Left lung (tissue), 14 donors: ENCODE results near the gene OR1A1. TPM values are rescaled to one million over a fixed set of nuclear protein-coding genes. Genes with fewer than 3 reads are reported as not detected.

ENCODE experiments used
- ATAC-seq: fragments of 200-7000 bp; cut with Tn5 transposase; one replicate; pipeline ENCODE4 v1.9.1; 2020; ENCODE audit warnings: moderate library complexity
- DNase-seq, 4 donors: peaks; one replicate each; pipeline ENCODE4 v3.0.0-alpha.2; 2013 to 2020
- H3K27ac ChIP-seq, 2 donors: fragments of 200-600 bp; sonication (generic) in 1 of 2; one replicate each; pipeline versions ENCODE4 v1.5.0 to v1.8.0; 2020 to 2021
- H3K27me3 ChIP-seq, 2 donors: fragments of 200-600 bp; sonication (generic) in 1 of 2; one replicate each; pipeline versions ENCODE4 v1.5.0 to v1.8.0; 2020 to 2021
- H3K36me3 ChIP-seq, 2 donors: fragments of 200-600 bp; sonication (generic) in 1 of 2; one replicate each; pipeline versions ENCODE4 v1.5.0 to v1.8.0; 2020 to 2021
- H3K4me1 ChIP-seq, 2 donors: fragments of 200-600 bp; one replicate each; pipeline ENCODE4 v1.8.0; 2021
- H3K4me3 ChIP-seq, 2 donors: fragments of 200-600 bp; sonication (generic) in 1 of 2; one replicate each; pipeline versions ENCODE4 v1.5.0 to v1.8.0; 2020 to 2021; ENCODE audit warnings: mild to moderate bottlenecking in 1 of 2
- H3K9me3 ChIP-seq, 2 donors: fragments of 200-600 bp; sonication (generic) in 1 of 2; one replicate each; pipeline versions ENCODE4 v1.5.0 to v1.8.0; 2020 to 2021
- intact Hi-C, 2 donors: fragments of 100-400 bp; cut with DNase I; formaldehyde crosslinking; loops; one replicate each; pipeline versions ENCODE4 v1.11.2 to v1.14.2; 2022
- long read RNA-seq, 12 donors: library from polyadenylated mRNA in 2 of 12; unstranded in 2 of 12; transcript quantifications; one replicate each; pipeline ENCODE4 v2.0.0 and lab custom pipeline, GENCODE V29; 2019 to 2026
- polyA plus RNA-seq, 6 donors: library from polyadenylated mRNA; unstranded; fragments of 120-200 nt; gene quantifications; one replicate each; pipeline ENCODE4 v1.2.1, GENCODE V29; 2013; ENCODE audit not compliant: insufficient read length in 6 of 6
- total RNA-seq, 2 donors: library from RNA; stranded (reverse); fragmentation: NEBNext Ultra II Directional; extraction: Animal tissue kit (Norgen Biotek cat#: 25700); gene quantifications; one replicate each; pipeline ENCODE4 v1.2.1, GENCODE V29; 2021
- TF ChIP-seq, protein P1 (sequence below), 2 donors: fragments of 200-600 bp; sonication (generic) in 1 of 2; IDR thresholded peaks; one replicate each; pipeline versions ENCODE4 v1.5.0 to v1.8.0; 2021; ENCODE audit warnings: antibody characterized with exemption in 2 of 2
- donor health status: DM: no; HTN: yes; CAD: no.
- donor health status: DM: no; HTN: no; CAD: no.

Gene OR1A1
- not detected for total RNA-seq
- under 1 TPM in 4 of 6 donors, not detected in 2; 0.07 to 0.18 (median 0.13) TPM for polyA plus RNA-seq
- long read RNA-seq, donor 1: 0 reads
- long read RNA-seq, donor 2: 0 reads
- long read RNA-seq, donor 3: 0 reads
- long read RNA-seq, donor 4: 0 reads
- long read RNA-seq, donor 5: 0 reads
- long read RNA-seq, donor 6: 0 reads
- long read RNA-seq, donor 7: 0 reads
- long read RNA-seq, donor 8: 0 reads
- long read RNA-seq, donor 9: 0 reads
- long read RNA-seq, donor 10: 0 reads
- long read RNA-seq, donor 11: 0 reads
- long read RNA-seq, donor 12: 0 reads

DNA sequence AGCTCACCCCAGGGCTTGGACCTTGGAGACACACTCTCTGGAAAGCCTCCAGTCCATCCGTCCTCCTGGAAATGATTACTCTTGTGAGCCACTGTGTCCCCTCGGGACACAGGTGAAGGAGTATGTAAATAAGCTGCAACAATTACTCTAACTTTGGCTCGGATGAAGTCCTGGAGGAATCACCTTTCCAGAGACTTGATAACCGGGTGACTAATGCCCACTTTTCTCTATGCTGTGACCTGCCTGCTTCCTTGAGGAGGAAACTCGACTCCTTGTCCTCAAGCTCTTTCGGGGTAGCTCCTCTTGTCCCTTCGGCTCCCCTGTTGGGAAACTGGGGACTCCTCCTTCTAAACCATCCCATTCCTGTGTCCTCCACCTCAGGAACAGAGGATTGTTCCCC is at the start of gene OR1A1:
OR1A1 (plus strand) TSS at position 301 of the 400 bp plus-strand sequence. CDS start 7,954 bp downstream, outside the sequence.
- H3K4me3 ChIP-seq: no peak within 1 kb of the TSS
- ATAC-seq (no peak), DNase-seq (no peak)
- no peaks in the 10 kb centered on the region for H3K36me3 ChIP-seq
- H3K27me3 ChIP-seq: no peaks in the 10 kb centered on the region
- no peak within 1 kb of the TSS for H3K27ac ChIP-seq
- peaks cover 0 to 2% of the 10 kb centered on the region in 2 donors for H3K9me3 ChIP-seq
- intact Hi-C loops: no loop called here
- TF ChIP-seq, protein P1, sequence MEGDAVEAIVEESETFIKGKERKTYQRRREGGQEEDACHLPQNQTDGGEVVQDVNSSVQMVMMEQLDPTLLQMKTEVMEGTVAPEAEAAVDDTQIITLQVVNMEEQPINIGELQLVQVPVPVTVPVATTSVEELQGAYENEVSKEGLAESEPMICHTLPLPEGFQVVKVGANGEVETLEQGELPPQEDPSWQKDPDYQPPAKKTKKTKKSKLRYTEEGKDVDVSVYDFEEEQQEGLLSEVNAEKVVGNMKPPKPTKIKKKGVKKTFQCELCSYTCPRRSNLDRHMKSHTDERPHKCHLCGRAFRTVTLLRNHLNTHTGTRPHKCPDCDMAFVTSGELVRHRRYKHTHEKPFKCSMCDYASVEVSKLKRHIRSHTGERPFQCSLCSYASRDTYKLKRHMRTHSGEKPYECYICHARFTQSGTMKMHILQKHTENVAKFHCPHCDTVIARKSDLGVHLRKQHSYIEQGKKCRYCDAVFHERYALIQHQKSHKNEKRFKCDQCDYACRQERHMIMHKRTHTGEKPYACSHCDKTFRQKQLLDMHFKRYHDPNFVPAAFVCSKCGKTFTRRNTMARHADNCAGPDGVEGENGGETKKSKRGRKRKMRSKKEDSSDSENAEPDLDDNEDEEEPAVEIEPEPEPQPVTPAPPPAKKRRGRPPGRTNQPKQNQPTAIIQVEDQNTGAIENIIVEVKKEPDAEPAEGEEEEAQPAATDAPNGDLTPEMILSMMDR (IDR thresholded peaks at IDR 0.05): no peak
- H3K4me1 ChIP-seq: no peaks in the 10 kb centered on the region

DNA sequence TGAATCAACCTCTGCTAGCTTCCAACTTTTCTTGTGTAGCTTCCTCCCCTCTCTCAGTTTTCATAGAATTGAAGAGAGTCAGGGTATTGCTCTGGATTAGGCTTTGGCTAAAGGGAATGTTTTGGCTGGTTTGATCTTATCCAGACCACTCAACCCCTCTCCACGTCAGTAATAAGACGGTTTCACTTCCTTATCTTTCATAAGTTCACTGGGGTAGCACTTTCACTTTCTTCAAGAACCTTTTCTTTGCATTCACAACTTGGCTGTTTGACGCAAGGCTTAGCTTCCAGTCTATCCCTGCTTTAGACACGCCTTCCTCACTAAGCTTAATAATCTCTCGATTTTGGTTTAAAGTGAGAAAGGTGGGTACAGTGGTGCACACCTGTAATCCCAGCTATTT is 39.9 kb upstream of the OR1A1 start:
- Histone ChIP-seq H3K4me3 (no peak overlapping the region), H3K9me3 (peaks cover 0 to 12% of the 10 kb centered on the region in 2 donors), H3K27me3 (peaks cover 0 to 10% of the 10 kb centered on the region in 2 donors), H3K4me1 (peaks cover 0 to 8% of the 10 kb centered on the region in 2 donors), H3K27ac (no peak overlapping the region), H3K36me3 (no peaks in the 10 kb centered on the region)
- peak in 1 of 4 donors; percentile 1 for DNase-seq
- ATAC-seq: peak; percentile 54
- TF ChIP-seq, protein P1 (IDR thresholded peaks at IDR 0.05): no peak
- intact Hi-C loops: no loop called here

DNA sequence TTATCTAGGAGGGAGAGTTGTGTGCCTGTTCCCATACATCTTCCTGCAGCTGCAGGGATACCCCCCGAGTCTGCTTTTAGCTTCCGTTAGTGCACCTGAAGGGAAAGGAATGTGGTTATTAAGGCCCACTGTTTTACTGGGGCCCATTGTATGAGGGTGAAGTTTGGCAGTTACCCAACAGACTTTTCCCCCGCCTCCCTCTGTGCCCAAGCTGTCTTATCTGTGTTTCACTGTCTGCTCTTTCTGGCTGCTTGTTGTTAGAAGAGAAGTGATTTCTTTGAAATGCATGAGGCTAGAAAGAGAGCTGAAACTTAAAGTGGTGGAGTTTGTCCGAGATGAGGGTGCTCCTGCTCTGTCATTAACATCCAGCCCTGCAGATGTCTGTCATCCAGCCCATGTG is 17.5 kb upstream of the OR1A1 start:
- no peaks in the 10 kb centered on the region for H3K9me3 ChIP-seq
- no peaks in the 10 kb centered on the region for H3K36me3 ChIP-seq
- no peak for DNase-seq
- no peak for ATAC-seq
- H3K4me1 ChIP-seq: no peaks in the 10 kb centered on the region
- H3K27ac ChIP-seq: no peak overlapping the region
- intact Hi-C loops: no loop called here
- H3K27me3 ChIP-seq: peaks cover 0 to 22% of the 10 kb centered on the region in 2 donors
- no peak overlapping the region for H3K4me3 ChIP-seq
- TF ChIP-seq, protein P1 (IDR thresholded peaks at IDR 0.05): no peak

DNA sequence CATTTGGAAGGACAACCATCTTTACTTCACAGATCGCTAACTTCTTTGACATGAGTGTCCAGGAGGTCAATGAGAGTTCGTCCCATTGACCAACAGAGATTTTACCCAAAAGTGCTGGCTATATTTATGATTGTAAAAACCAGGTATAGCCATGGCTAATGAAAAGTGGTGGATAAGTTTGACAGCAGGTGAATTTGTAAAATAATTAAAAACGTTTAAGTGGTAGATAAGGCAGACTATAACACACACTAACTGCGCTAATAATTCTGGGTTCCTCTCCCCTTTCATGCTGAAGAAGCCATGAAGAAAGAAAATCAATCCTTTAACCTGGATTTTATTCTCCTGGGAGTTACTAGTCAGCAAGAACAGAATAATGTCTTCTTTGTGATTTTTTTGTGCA is 10.2 kb upstream of the OR1A1 start, which contains the start of gene OR1A2:
OR1A2 (plus strand) TSS at position 301 of the 400 bp plus-strand sequence; CDS start at position 301, 0 bp downstream.
- intact Hi-C loops: no loop called here

DNA sequence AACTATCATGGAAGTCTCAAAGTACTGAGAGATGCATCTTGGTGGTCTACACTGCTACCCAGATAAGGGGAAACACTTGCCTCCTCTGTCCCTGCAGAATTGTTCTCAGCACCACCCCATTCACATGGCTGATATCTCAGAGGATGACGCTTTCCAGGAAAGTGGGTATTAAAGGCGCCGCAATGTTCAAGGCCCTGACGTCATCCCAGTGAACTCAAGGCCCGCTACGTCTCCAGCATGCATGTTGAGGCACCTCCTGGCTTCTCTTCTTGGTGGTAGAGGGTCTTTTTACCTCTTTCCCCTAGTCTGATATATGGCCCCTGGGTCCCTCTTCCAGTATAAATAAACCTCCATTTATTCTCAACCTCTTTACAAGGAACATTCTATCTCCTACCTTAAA is 1.0 kb downstream of the OR1A1 start:
- H3K36me3 ChIP-seq: no peaks in the 10 kb centered on the region
- no peaks in the 10 kb centered on the region for H3K9me3 ChIP-seq
- no peaks in the 10 kb centered on the region for H3K4me1 ChIP-seq
- ATAC-seq (no peak), DNase-seq (no peak)
- TF ChIP-seq, protein P1 (IDR thresholded peaks at IDR 0.05): no peak
- no peaks in the 10 kb centered on the region for H3K27me3 ChIP-seq
- intact Hi-C loops: no loop called here
- H3K4me3 ChIP-seq: no peak overlapping the region
- no peak overlapping the region for H3K27ac ChIP-seq

More for the DNA sequence above, 10.2 kb upstream of the OR1A1 start, which contains the start of gene OR1A2:
- TF ChIP-seq, protein P1 (IDR thresholded peaks at IDR 0.05): no peak
- peaks cover 0 to 11% of the 10 kb centered on the region in 2 donors for H3K9me3 ChIP-seq
- no peaks in the 10 kb centered on the region for H3K4me1 ChIP-seq
- no peaks in the 10 kb centered on the region for H3K36me3 ChIP-seq
- ATAC-seq (no peak), DNase-seq (no peak)
- H3K27me3 ChIP-seq: peaks cover 0 to 16% of the 10 kb centered on the region in 2 donors
- no peak within 1 kb of the TSS for H3K4me3 ChIP-seq
- H3K27ac ChIP-seq: no peak within 1 kb of the TSS
